H7 (cell line): Measurements from ENCODE around the gene EID2. TPM values are rescaled to one million over a fixed set of nuclear protein-coding genes. Genes with fewer than 3 reads are reported as not detected.

ENCODE experiments used
- total RNA-seq: library from RNA; depleted of rRNA; stranded (reverse); fragments of >200 nt; shearing (Covaris generic); gene quantifications from 2 replicates; pipeline ENCODE4 v1.2.3, GENCODE V29; 2014; rRNA removed

The EID2 gene
- total RNA-seq, 1 experiment from 2014 or later = 18.4 TPM

Other genes starting within 250 kb of the EID2 start
- not detected in 2 replicates for gene IFNL1, start 243.8 kb downstream of the EID2 start, total RNA-seq
- 1.9 and 2.4 TPM in 2 replicates for gene LRFN1, start 219.3 kb downstream of the EID2 start, total RNA-seq
- 0.63 TPM in 1 of 2 replicates, not detected in the other for gene GMFG, start 204.1 kb downstream of the EID2 start, total RNA-seq
- 113 and 122 TPM in 2 replicates for gene SAMD4B, start 197.7 kb downstream of the EID2 start, total RNA-seq
- 20.7 and 21.6 TPM in 2 replicates for gene PAF1, start 149.1 kb downstream of the EID2 start, total RNA-seq
- gene MED29, start 148.8 kb downstream of the EID2 start, total RNA-seq = 38.2 and 41.6 TPM in 2 replicates
- gene ZFP36, start 133.3 kb downstream of the EID2 start, total RNA-seq = 2.2 and 6.4 TPM in 2 replicates
- 34.2 and 90.9 TPM in 2 replicates for gene PLEKHG2, start 127.5 kb downstream of the EID2 start, total RNA-seq
- gene RPS16, start 104.2 kb downstream of the EID2 start, total RNA-seq = 42.4 and 55.8 TPM in 2 replicates
- 82.1 and 86.8 TPM in 2 replicates for gene SUPT5H, start 94.6 kb downstream of the EID2 start, total RNA-seq
- gene TIMM50, start 59.3 kb downstream of the EID2 start, total RNA-seq = 134 and 161 TPM in 2 replicates
- gene DLL3, start 41.2 kb downstream of the EID2 start, total RNA-seq = 2.1 and 2.6 TPM in 2 replicates
- 3.1 and 4.4 TPM in 2 replicates for gene SELENOV, start 25.0 kb downstream of the EID2 start, total RNA-seq
- gene EID2B, start 7.3 kb downstream of the EID2 start, total RNA-seq = 2.4 and 4.0 TPM in 2 replicates
- not detected in 2 replicates for gene LGALS13, start 62.4 kb upstream of the EID2 start, total RNA-seq
- not detected in 2 replicates for gene LGALS16, start 115.8 kb upstream of the EID2 start, total RNA-seq
- gene LGALS14, start 164.3 kb upstream of the EID2 start, total RNA-seq = not detected in 2 replicates
- gene CLC, start 197.9 kb upstream of the EID2 start, total RNA-seq = not detected in 2 replicates
- not detected in 2 replicates for gene LEUTX, start 238.7 kb upstream of the EID2 start, total RNA-seq